Measurements from ENCODE around the gene RYR2.

The RYR2 gene

DNA sequence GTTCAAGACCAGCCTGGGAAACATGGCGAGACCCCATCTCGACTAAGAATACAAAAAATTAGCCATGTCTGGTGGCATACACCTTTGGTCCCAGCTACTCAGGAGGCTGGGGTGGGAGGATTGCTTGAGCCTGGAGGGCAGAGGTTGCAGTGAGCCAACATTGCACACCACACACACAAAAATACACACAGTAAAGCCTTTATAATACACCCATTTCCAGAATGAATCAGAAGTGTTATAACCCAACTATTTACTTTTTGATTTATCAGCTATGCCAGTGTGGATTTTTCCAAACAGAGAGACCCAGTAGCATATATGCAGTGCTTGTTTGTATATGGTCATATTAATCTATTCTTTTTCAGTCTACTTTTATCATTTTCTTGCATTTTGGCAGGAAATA lies 648.7 kb downstream of the RYR2 start:
- no peak for DNase-seq

DNA sequence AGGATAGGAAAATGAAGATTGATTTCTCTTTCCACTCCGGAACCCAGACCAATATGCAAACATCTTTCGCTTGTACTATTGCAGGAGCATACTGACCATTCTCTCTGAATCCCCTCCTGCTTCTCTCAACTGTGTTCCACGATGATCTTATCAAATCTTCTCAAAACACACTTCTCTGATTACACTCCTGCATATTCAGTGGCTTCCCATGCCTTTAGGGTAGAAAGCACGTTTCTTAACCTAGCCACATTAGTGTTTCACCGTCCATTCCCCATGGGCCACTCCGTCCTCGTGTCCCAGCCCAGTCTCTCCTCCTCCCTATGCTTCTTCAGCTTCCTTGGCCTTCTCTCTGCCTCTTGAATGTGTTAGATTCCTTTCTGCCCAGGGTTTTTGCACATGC lies 650.3 kb downstream of the RYR2 start:
- DNase-seq: no peak

GRCh38 chr1:237695878-237696277 lies 653.9 kb downstream of the RYR2 start:
- no peak for DNase-seq

- no peak for DNase-seq
These were observed 658.2 kb downstream of the RYR2 start for GRCh38 chr1:237700181-237700580.

DNA sequence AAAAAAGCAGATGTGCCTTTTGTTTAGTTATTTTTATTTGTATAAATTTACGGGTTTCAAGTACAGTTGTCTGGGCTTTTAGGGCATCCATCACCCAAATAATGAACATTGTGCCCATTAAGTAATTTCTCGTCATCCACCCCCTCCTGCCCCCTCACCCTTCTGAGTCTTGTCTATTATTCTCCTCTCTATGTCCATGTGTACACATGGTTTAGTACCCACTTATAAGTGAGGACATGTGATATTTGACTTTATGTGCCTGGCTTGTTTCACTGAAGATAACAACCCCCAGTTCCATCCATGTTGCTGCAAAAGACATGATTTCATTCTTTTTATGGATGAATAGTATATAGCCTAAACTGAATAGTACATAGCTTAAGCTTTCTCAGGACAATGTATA lies 659.5 kb downstream of the RYR2 start:
- no peak for DNase-seq

DNA sequence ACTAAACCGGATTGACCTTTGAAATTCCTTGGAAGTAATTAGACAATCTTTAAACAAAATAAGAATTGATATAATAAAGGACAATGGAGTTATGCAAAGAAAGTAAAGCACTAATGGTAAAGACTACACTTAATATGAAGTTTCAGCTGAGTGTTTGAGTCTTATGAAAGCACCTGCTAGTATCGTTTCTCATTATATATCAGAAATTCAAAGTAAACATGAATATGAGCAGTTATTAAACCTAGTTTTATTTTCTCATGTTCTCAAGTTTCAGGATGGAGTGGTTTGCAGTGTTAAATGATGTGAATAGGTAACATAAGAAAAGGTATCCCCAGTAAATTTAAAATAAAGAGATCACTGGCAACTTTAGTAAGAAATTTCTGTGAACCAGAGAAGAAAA lies 660.2 kb downstream of the RYR2 start:
- no peak for DNase-seq

- no peak for DNase-seq
These were observed 663.5 kb downstream of the RYR2 start for GRCh38 chr1:237705462-237705861.

GRCh38 chr1:237709355-237709754 lies 667.4 kb downstream of the RYR2 start:
- DNase-seq: no peak

DNA sequence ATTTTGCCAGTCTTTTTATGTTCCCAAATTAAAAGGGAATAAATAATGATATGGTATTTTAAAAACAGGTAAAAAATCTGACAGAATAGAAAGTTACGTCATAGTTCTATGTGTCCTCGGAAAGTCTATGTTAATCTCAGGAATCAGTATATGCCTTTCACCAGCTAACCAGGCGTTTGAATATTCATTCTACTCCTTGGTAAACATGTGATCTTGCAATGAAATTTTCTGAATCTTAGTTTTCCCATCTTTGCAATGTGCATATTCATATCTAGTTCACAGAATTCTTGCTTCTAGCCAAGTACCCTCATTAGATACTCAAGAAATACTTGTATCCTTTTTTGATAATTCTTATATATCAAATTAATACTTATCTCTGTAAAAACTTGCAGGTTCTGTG lies 669.3 kb downstream of the RYR2 start:
- no peak for DNase-seq

DNA sequence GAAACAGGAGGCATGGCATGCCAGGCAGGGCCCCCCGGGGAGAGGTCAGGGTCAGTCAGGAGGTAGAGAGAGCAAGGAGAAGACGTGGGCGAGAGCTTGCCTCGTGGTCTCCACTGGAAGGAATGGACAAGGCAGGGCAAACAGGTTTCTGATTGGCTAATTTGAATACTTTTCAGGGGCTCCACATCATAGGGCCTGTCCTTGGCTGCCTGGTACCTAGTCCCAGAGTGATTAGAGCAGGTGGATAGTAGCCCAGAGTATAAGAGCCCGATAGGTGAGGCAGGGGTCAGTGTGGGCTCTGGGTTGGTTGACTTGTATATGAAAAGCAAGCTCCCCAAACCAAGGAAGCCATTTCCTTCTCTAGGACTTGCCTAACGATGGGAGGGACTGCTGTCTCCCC lies 670.1 kb downstream of the RYR2 start:
- no peak for DNase-seq

GRCh38 chr1:237712586-237713157 lies 670.7 kb downstream of the RYR2 start:
- no peak for DNase-seq

DNA sequence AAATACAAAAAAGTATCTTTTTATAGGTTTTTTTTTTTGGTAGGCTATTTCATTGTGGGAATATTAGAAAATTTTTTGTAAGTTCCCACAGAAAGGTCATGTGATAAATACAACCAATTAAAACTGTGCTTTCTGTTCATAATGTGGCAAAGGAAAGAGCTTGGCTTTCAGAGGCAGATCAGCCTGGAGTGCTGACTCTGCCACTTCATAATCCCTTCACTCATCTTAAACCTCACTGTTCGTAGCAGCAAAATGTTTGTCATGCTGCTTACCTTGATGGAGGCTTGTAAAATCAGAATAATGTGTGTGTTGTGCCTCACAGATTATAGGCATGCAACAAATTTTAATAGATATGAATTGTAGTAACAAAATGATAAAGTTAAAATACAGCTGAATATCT lies 671.9 kb downstream of the RYR2 start:
- no peak for DNase-seq

DNA sequence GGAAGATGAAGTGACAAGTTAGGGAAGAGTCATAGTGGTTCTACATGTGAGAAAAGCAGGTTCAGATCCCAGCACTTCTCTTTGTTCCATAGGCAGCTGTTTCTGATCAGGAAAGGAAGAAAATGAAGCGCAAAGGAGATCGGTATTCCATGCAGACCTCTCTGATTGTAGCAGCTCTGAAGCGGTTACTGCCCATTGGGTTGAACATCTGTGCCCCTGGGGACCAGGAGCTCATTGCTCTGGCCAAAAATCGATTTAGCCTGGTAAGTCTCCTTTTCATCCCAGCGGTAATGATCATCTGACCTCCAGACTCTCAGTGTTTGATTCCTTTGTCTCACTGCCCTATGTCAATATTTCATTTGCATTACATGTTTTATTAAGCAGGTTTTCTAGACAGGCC lies 675.1 kb downstream of the RYR2 start:
- DNase-seq: no peak

GRCh38 chr1:237730826-237731350 lies 688.9 kb downstream of the RYR2 start:
- no peak for DNase-seq

GRCh38 chr1:237732657-237733056 lies 690.7 kb downstream of the RYR2 start:
- no peak for DNase-seq

DNA sequence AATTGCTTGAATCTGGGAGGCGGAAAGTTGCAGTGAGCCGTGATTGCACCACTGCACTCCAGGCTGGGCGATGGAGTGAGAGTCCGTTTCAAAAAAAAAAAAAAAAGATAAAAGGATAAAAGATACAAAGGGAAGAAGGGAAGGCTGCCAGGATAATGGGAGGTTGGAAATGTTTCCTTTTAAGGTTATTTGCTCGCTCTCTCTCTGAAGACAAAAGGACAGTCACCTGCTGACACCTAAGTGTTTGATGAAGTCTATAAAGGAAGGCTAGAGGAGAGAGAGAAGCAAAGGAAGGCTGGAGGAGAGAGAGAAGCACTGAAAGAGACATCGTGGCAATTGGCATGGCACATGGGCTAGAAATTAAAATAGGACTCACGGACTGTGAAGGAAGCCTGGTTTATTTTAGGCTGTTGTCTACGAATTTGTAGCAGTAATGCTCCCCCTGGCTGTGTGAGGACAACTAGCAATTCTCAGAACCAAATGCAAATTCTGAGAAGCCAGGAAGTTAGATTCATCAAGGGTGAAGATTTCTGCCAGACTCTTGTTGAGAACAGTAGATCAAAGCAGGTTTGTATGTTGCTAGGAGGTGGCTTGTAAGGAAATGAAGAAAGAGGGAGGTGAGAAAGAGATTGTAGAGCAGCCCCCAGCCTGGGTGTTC lies 694.5 kb downstream of the RYR2 start:
- DNase-seq: no peak

- no peak for DNase-seq
These were observed 695.5 kb downstream of the RYR2 start for GRCh38 chr1:237737448-237737847.

- no peak for DNase-seq
These were observed 696.1 kb downstream of the RYR2 start for GRCh38 chr1:237737938-237738610.

DNA sequence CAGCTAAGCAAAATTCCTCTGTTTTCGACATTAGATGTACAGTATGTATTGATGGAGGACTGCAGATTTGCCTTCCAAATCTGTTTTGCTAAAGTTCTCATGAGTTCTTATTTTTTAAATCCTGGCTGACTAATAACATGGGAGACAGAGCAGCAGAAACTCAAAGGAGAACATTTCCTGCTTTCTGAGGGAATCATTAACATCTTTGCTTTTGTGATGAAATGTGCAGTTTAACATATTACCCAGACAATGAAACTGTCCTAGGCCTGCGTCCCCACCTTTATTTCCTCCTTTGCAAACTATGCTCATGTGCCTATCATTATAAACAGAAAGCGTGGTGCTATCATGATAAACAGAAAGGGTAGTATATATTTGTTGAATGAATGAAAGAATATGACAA lies 698.9 kb downstream of the RYR2 start:
- DNase-seq: no peak

GRCh38 chr1:237745545-237745944 lies 703.6 kb downstream of the RYR2 start:
- no peak for DNase-seq

GRCh38 chr1:237748171-237748960 lies 706.4 kb downstream of the RYR2 start:
- no peak for DNase-seq

DNA sequence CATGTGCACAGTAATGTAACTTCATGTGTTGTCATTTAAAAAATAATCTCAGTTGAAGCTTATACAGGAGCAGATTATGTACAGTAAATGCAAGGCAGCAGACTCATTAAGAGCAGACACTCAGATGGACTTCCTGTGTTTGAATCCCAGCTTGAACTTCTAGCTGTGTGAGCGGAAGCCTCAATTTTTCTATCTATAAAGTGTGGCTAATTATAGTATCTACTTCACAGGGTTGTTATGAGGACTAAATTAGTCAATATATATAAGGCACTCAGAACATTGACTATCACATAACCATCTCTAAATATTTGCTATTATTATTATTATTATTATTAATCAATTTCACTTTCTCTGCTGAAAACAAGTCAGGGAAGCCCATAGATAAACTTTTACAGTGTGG lies 707.1 kb downstream of the RYR2 start:
- DNase-seq: no peak

DNA sequence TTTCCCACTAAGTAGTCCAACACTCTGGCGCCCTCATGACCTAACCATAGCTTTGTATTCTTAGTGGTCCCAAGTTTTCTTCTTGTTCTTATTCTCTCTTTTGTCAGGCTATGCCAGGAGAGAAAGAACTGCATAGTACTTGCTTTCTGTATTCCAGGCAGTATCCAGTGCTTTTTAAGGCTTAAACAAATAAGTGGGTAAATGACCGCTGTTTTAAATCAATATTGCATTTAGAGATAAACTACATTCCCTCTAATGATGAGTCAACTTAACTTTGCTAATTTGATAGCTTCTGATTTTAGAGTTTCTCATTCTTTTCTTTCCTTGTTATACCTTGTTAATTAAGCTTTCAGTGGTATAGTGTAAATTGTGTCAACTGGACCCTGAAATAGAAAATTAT lies 709.1 kb downstream of the RYR2 start:
- DNase-seq: no peak

DNA sequence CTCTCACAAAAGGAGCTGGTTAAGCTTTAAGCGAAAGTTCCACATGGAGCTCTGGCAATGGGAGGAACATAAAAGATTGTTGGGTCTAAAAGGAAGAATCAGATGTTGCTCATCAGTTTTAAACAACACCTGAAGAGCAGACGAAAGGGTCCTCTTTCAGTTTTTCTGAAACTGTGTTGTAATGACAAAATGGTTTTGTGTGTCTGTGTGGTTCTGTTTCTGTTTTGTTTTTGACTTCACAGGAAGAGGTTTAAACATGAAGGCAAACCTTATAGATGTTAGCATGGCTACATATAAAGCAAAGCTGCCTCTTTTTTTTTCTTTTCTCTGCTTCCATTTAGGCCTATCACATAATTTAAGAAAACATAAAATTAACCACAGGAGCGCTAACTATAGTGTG lies 712.6 kb downstream of the RYR2 start:
- no peak for DNase-seq

All from SW 1271 (cell line).